GM19372 (cell line): ENCODE results near the gene CABP2.
"Not testable (repeated sequence)": the region's sequence is repeated elsewhere in the genome, so short reads cannot be mapped to it uniquely, and the experiment has no call there.

ENCODE experiments used
- ATAC-seq: cut with Tn5 transposase; IDR thresholded peaks from one replicate; pipeline ENCODE4 v1.9.1; 2021; ENCODE audit warnings: mild to moderate bottlenecking, low read depth, moderate library complexity; ENCODE audit not compliant: unreplicated experiment

The CABP2 gene

GRCh38 chr11:67539550-67539949 lies 16.3 kb upstream of the CABP2 start:
- ATAC-seq: no peak

DNA sequence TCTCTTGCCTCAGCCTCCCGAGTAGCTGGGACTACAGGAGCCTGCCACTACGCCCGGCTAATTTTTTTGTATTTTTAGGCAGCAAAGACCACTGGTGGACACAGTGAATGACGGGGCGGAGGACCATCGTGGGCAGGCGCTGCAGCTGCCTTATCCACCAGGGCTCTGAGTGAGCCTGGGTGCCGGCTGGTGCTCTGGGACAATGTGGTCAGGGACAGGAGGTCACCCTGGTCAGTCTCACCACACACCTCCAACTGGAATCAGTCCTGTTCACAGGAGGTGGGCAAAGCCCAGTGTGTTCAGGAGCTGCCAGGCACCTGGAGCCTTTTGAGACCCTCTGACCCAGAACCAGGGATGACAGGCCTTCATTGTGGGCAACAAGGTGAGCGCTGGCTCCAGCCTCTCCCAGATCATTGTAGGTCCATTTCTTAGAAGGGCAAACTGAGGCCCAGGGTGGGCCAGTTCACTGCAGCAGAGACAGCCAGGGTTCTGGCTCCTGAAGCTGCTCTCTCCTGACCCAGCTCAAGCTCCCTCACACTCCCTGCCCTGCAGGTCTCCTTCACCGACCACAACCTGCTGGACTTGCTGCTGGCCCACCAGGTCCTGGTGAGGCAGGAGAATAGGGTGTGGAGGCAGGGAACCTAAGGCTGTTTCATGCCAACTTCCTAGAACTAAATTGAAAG lies 15.7 kb upstream of the CABP2 start:
- ATAC-seq: no peak

DNA sequence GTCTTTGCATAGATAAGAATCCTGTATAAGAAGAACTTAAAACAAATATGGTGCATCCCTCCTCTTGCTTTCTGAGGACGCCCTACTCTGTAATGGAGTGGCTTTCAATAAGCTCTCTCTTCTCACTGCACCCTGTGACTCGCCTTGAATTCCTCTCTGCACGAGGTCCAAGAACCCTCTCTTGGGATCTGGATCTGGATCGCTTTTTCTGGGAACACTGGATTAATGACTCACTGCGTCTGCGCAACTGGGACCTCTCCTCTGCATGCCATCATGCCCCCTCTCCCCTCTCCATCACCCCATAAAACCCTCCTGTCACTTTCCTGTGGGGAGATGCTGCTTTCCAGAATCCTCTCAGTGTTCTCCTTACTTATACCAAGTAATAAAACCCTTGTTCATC lies 15.1 kb upstream of the CABP2 start:
- ATAC-seq: no peak

- no peak for ATAC-seq
These were observed 12.3 kb upstream of the CABP2 start for GRCh38 chr11:67535561-67535960.

- ATAC-seq: no peak
These were observed 10.9 kb upstream of the CABP2 start for GRCh38 chr11:67534070-67534679.

DNA sequence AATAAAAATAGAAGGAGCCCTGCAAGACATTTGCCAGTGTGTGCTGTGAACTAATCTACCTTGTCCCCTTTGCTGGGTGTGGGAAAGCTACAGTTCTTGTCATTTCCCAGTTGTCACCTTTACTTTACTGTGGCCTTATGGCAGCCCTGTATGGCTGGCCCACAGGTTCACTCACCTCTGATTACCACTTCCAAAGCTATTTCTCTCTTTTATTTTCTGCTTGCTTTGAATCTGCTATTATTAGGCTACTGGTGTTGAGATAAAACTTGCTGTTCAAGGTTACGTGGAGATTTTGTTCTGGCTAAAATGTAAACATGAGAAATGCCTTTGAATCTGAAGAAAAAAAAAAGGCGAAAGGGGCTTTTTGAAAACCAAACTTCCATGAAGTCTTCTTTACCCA lies 9.6 kb upstream of the CABP2 start:
- ATAC-seq: no peak

GRCh38 chr11:67530282-67530592 lies 7.0 kb upstream of the CABP2 start:
- no peak for ATAC-seq

DNA sequence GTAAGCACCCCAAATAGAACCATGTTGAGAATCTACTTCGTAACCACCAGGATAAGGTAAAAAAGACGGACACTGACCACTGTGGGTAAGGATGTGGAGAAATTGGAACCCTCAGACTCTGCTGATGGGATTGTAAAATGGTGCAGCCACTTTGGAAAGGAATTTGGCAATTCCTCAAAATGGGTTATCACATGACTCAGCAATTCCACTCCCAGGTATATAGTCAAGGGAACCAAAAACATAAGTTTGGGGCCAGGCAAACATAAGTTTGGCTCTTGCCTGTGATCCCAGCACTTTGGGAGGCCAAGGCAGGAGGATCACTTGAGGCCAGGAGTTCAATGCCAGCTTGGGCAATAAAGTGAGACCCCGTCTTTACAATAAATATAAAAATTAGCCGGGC lies 5.1 kb upstream of the CABP2 start:
- ATAC-seq: no peak

- no peak for ATAC-seq
These were observed 2.2 kb upstream of the CABP2 start for GRCh38 chr11:67525275-67525976.

GRCh38 chr11:67524480-67524808 lies 1.2 kb upstream of the CABP2 start:
- ATAC-seq: no peak

DNA sequence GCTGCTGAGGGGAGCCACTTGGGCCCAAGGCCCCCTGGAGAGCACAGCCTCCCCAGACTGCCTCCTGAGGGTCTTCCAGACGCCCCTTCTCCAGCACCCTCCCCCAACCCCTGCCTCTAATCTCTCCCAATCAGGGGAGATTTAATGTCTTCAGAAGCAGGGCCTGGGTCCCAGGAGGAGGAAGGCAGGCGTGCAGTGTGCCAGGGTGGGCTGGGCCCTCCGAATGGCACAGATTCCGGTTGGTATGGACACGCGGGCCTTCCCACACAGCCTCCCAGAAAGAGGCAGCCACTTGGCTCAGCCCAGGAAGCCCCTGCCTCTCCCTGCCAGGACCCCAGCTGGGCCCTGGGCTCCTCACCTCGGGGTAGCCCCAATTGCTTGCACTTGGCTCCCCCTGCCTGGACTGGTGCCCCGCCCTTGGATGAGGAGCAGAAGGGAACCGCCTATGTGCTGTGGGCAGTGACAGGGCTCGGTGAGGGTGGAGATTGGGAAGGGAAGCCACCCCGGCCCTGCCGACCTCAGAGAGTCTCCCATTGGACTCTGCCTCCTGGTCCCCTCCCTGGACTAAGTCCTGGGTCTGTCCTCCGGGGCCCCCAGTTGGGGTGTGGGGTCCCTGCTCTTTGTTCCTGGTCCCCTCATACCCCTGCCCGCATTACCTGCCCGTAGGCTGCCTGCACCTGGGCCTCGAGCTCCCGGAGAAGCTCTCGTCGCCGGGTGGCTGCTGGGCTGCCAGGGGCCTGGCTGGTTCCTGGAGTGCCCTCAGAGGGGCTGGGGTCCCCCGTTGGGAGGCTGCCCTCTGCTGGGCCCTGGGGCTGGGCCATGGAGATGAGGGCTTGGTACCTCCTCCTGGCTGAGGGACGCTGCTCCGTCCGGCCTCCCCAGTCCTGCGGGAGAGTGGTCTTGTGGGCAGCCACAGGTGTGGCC lies 572 bp upstream of the CABP2 start:
- ATAC-seq: no peak

DNA sequence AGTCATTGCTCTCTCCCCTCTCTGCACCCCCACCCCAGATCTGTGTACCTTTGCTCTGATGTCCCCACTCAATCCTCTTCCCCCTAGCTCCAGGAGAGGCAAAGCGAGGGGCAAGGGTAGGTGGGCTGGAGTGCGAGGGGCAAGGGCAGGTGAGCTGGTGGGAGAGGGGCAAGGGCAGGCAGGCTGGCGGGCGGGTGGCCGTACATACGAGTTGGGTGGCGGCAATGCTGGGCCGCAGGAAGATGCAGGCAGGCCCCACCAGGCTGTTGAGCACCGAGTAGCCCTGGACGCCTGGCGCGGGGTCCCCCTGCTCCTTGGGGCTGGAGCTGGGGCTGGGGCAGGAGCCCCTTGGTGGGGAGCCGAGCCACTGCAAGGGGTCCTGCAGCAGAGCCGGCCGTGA lies 908 bp downstream of the CABP2 start:
- ATAC-seq: no peak

GRCh38 chr11:67521924-67522323 lies 1.3 kb downstream of the CABP2 start:
- ATAC-seq: no peak

GRCh38 chr11:67520856-67521824 lies 2.1 kb downstream of the CABP2 start:
- ATAC-seq: no peak

- ATAC-seq: no peak
These were observed 3.5 kb downstream of the CABP2 start for GRCh38 chr11:67519726-67520125.

GRCh38 chr11:67517784-67518552 lies 5.3 kb downstream of the CABP2 start:
- ATAC-seq: no peak

GRCh38 chr11:67516806-67517205 lies 6.4 kb downstream of the CABP2 start:
- ATAC-seq: no peak

DNA sequence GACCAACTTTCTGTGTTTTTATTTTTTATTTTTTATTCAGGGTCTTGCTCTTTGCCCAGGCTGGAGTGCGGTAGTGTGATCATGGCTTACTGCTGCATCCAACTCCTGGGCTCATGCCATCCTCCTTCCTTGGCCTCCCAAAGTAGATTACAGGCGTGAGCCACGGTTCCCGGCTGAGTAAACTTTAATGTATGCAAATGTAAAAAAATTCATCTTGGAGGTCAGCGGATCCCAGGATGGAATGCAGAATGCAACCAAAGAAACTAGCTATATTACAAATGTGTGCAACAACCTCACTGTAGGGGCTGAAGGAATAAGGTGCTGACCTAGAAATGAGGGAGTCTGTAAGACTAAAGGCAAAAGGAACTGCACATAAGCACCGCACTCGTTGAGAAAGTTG lies 9.1 kb downstream of the CABP2 start:
- ATAC-seq: no peak

DNA sequence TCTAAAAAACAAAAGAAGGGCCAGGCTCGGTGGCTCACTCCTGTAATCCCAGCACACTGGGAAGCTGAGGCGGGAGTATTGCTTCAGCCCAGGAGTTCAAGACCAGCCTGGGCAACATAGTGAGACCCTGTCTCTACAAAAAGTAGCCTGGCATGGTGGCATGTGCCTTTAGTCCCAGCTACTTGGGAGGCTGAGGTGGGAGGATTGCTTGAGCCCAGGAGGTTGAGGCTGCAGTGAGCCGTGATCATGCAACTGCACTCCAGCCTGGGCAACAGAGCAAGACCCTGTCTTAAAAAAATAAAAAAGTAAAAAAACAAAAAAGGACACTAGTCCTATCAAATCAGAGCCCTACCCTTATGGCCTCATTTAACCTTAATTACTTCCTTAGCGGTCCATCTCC lies 11.7 kb downstream of the CABP2 start:
- not testable (repeated sequence) for ATAC-seq
